HepG2 (cell line): ENCODE results near the gene LRRC3. TPM values are rescaled to one million over a fixed set of nuclear protein-coding genes. Genes with fewer than 3 reads are reported as not detected.

Experiments
- CENPX ChIP-seq: sonication (generic); formaldehyde crosslinking; IDR thresholded peaks from 2 replicates; pipeline ENCODE4 v1.9.0; 2021; ENCODE audit warnings: mild to moderate bottlenecking, missing genetic modification reagents, moderate library complexity
- GZF1 ChIP-seq: sonication (generic); formaldehyde crosslinking; IDR thresholded peaks from 2 replicates; pipeline ENCODE4 v1.5.1; 2020; ENCODE audit warnings: mild to moderate bottlenecking, missing genetic modification reagents
- MLLT10 ChIP-seq: sonication (generic); formaldehyde crosslinking; IDR thresholded peaks from 2 replicates; pipeline ENCODE4 v1.4.0; 2020; ENCODE audit warnings: missing genetic modification reagents
- NR2F6 ChIP-seq, 2 experiments: IDR thresholded peaks; 2 replicates each; pipeline ENCODE4 v1.6.1; 2016; ENCODE audit warnings: antibody characterized with exemption in 1 of 2, mild to moderate bottlenecking in 1 of 2
- SOX6 ChIP-seq, 2 experiments: fragments of 450-650 bp in 1 of 2; sonication (generic) in 1 of 2; formaldehyde crosslinking in 1 of 2; IDR thresholded peaks; 2 replicates each; pipeline versions ENCODE4 v1.4.0 to v1.6.1; 2017 to 2020; ENCODE audit warnings: antibody characterized with exemption in 1 of 2, mild to moderate bottlenecking in 1 of 2, missing genetic modification reagents in 1 of 2
- TEAD2 ChIP-seq: sonication (generic); formaldehyde crosslinking; IDR thresholded peaks from 2 replicates; pipeline ENCODE4 v1.9.0; 2021; ENCODE audit warnings: missing genetic modification reagents
- ZNF367 ChIP-seq: sonication (generic); formaldehyde crosslinking; IDR thresholded peaks from 2 replicates; pipeline ENCODE4 v1.4.0; 2020; ENCODE audit warnings: missing genetic modification reagents, borderline replicate concordance
- ZNF446 ChIP-seq: sonication (generic); formaldehyde crosslinking; IDR thresholded peaks from 2 replicates; pipeline ENCODE4 v1.5.0; 2020; ENCODE audit warnings: mild to moderate bottlenecking, missing genetic modification reagents
- ZNF558 ChIP-seq: sonication (generic); formaldehyde crosslinking; IDR thresholded peaks from 2 replicates; pipeline ENCODE4 v1.9.0; 2022; ENCODE audit warnings: mild to moderate bottlenecking, missing genetic modification reagents, borderline replicate concordance
- ZNF709 ChIP-seq: sonication (generic); formaldehyde crosslinking; IDR thresholded peaks from 2 replicates; pipeline ENCODE4 v1.5.0; 2020; ENCODE audit warnings: mild to moderate bottlenecking, missing genetic modification reagents
- ZNF713 ChIP-seq: sonication (generic); formaldehyde crosslinking; IDR thresholded peaks from 2 replicates; pipeline ENCODE4 v1.4.0; 2020; ENCODE audit warnings: mild to moderate bottlenecking, missing genetic modification reagents
- polyA plus RNA-seq, 8 experiments: library from polyadenylated mRNA; depleted of rRNA in 3 of 8; stranded (reverse) in 7 of 8; unstranded in 1 of 8; fragments of >200 nt; fragmentation: Illumina TruSeq in 4 of 8; extraction: Trizol in 4 of 8; gene quantifications; 2 replicates each; pipeline versions ENCODE4 v1.2.1 to v1.2.3, GENCODE V29; 2011 to 2016; ENCODE audit warnings: low read depth in 4 of 8, missing spikeins in 1 of 8, mixed read lengths in 1 of 8; ENCODE audit not compliant: insufficient read depth in 1 of 8
- total RNA-seq, 5 experiments: library from RNA; depleted of rRNA; stranded (reverse); fragments of >200 nt; fragmentation: Illumina TruSeq; extraction: Trizol; gene quantifications; 2 replicates each; pipeline ENCODE4 v1.2.3, GENCODE V29; 2016; ENCODE audit warnings: low read depth in 1 of 5
- TF ChIP-seq, protein P1 (sequence below): sonication (generic); formaldehyde crosslinking; IDR thresholded peaks from 2 replicates; pipeline ENCODE4 v1.5.0; 2020; ENCODE audit warnings: mild to moderate bottlenecking, missing genetic modification reagents
- TF ChIP-seq, protein P2 (sequence below): sonication (generic); formaldehyde crosslinking; IDR thresholded peaks from 2 replicates; pipeline ENCODE4 v1.9.0; 2022; ENCODE audit warnings: low read depth, missing genetic modification reagents

Gene LRRC3
- total and polyA plus RNA-seq, 2 of the 13 experiments (the other 11 are each of a cell fraction or from before 2014, with no cell fraction given) = 4.8 to 16.5 TPM

DNA sequence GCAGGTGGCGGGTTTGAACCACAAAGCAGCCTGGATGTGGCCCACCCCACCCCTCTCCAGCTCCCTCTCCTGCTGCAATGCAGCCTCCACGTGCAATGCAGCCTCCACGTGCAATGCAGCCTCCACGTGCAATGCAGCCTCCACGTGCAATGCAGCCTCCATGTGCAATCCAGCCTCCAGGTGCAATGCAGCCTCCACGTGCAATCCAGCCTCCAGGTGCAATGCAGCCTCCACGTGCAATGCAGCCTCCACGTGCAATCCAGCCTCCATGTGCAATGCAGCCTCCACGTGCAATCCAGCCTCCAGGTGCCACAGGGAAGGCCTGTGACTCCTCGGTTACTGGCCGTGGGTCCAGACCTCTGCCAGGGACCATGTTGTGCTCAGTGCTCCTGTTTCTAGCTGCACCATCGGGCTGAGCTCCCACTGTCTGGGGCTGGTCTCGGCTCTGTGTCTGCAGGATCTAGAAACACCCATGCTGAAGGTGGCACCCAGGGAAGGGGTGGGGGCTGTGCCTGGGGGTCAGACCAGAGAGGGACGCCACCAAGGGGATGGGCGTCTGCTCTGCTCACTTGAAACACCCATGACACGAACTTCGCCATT lies 11.9 kb upstream of the LRRC3 start (continued):
- TF ChIP-seq, protein P1, sequence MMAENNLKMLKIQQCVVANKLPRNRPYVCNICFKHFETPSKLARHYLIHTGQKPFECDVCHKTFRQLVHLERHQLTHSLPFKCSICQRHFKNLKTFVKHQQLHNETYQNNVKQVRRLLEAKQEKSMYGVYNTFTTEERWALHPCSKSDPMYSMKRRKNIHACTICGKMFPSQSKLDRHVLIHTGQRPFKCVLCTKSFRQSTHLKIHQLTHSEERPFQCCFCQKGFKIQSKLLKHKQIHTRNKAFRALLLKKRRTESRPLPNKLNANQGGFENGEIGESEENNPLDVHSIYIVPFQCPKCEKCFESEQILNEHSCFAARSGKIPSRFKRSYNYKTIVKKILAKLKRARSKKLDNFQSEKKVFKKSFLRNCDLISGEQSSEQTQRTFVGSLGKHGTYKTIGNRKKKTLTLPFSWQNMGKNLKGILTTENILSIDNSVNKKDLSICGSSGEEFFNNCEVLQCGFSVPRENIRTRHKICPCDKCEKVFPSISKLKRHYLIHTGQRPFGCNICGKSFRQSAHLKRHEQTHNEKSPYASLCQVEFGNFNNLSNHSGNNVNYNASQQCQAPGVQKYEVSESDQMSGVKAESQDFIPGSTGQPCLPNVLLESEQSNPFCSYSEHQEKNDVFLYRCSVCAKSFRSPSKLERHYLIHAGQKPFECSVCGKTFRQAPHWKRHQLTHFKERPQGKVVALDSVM (CRISPR knock-in tag) = peak; percentile 91
- TF ChIP-seq CENPX (CRISPR knock-in tag) = no peak
- TF ChIP-seq GZF1 (CRISPR knock-in tag) = no peak
- no peak for TF ChIP-seq SOX6 (IDR thresholded peaks at IDR 0.05)
- TF ChIP-seq SOX6 (CRISPR knock-in tag; IDR thresholded peaks at IDR 0.05) = no peak
- TF ChIP-seq, protein P2, sequence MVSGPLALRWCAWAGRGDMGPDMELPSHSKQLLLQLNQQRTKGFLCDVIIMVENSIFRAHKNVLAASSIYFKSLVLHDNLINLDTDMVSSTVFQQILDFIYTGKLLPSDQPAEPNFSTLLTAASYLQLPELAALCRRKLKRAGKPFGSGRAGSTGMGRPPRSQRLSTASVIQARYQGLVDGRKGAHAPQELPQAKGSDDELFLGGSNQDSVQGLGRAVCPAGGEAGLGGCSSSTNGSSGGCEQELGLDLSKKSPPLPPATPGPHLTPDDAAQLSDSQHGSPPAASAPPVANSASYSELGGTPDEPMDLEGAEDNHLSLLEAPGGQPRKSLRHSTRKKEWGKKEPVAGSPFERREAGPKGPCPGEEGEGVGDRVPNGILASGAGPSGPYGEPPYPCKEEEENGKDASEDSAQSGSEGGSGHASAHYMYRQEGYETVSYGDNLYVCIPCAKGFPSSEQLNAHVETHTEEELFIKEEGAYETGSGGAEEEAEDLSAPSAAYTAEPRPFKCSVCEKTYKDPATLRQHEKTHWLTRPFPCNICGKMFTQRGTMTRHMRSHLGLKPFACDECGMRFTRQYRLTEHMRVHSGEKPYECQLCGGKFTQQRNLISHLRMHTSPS = no peak
- no peak for TF ChIP-seq ZNF367 (CRISPR knock-in tag)
- no peak for TF ChIP-seq MLLT10 (CRISPR knock-in tag)
- no peak for TF ChIP-seq ZNF713 (CRISPR knock-in tag)
- no peak for TF ChIP-seq ZNF558 (CRISPR knock-in tag)
- no peak for TF ChIP-seq ZNF446 (CRISPR knock-in tag)
- no peak for TF ChIP-seq ZNF709 (CRISPR knock-in tag)
- no peak for TF ChIP-seq NR2F6 (IDR thresholded peaks at IDR 0.05)
- no peak for TF ChIP-seq NR2F6 (CRISPR knock-in tag; IDR thresholded peaks at IDR 0.05)
- no peak for TF ChIP-seq TEAD2 (CRISPR knock-in tag)
